HL-60/S4 treated with phorbol 12-myristate 13-acetate at 8.2 ng/mL for 4 days and 3 days (cell line): ENCODE measurements around the gene CACNB2.

ENCODE experiments used
- in situ Hi-C: fragments of 300-500 bp; cut with MboI; formaldehyde crosslinking; loops from 2 replicates; pipeline ENCODE4 v1.15.0; 2022; ENCODE audit warnings: low sequenced_read_pairs

CACNB2 gene

DNA sequence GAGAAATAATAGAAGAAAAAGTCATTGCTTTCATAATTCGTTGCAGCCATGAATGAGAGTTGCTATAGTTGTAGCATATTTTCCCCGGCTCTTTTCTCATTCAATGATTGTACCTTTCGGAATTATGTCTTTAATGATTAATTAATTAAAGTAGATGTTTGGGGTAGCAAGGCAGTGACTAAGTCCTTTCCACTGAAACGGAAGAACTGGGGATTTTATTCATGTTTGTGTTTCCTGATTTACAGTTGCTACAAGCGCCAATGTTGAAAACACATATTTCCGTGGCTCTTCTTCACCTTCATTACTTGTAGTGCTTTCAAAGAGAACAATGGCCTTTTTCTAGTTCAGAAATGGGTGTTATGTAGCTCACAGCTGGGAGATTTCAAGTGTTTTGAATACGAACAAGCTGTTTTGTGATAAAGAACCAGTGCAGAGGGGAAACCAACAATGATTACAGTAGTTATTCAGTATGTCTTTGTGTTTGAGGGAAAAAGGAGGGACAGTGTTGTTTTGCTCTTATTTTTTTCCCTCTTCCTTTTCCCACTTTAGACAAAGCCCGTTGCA lies 357.7 kb downstream of the CACNB2 start:
- in situ Hi-C loops = no loop called here

DNA sequence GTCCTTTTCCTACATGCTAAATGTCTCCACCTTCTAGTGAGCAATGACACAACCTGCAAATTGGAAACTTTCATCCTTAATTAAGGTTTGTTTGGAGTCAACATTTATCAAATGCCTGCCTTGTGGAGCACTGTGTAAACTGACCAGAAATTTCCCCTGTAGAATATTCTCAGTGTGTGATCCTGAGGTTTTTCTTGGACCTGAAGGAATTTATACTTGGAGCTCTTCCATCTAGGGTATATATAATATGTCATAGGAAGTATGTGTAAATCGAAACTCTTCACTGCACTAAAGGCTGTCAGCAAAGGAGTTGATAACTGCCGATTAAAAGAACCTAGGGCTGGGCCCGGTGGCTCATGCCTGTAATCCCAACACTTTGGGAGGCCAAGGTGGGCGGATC lies 358.8 kb downstream of the CACNB2 start:
- in situ Hi-C loops = no loop called here

DNA sequence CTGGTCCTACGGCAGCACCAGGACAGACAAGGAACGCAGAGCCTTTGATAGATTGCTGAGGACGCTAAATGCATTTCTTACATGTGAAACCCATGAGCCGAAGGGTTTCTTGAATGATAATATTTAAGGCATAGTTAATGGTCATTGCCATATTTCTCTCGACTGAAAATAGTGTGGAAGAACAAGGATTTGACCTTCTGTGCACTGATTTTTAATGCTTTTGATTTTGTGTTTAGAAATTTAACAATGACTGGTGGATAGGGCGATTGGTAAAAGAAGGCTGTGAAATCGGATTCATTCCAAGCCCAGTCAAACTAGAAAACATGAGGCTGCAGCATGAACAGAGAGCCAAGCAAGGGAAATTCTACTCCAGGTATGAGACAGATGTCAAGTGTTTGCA lies 360.4 kb downstream of the CACNB2 start:
- in situ Hi-C loops = no loop called here

DNA sequence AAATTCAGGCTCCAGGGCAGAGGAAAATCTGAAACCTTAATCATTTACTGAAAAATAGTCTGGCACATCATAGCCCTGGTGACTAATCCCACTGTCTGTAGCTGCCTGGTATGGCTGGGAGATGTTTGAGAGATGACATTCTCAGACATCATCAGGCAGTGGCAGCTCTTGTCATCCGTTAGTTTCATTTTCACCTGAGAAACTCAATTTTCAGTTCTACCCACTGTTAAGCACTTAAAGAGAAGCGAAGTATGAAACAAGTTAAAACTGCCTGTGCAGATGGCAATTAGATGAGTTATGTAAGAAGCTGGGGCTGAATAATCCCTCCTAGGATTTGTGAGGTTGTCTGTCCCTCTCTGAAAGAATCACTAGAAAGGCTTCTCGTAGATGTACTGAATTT lies 361.0 kb downstream of the CACNB2 start:
- in situ Hi-C loops = no loop called here

DNA sequence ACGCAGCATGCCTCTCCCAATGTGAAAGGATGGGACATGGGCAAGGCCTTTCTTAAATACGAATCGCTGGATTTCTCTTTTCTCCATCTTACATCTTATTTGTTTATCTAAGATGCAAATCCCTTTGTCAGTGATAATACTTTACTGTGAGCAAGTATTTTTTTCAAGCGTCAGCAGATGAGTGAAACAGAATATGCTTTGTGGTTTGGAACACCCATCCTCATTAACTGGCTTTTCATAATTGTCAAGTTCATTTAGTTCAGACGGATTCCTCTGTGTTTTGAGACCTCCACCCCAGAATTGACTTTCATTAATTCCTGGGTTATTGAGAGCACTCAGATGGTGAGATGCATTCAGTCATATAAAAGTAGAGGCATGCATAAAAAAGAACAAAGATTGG lies 361.4 kb downstream of the CACNB2 start:
- in situ Hi-C loops = no loop called here

DNA sequence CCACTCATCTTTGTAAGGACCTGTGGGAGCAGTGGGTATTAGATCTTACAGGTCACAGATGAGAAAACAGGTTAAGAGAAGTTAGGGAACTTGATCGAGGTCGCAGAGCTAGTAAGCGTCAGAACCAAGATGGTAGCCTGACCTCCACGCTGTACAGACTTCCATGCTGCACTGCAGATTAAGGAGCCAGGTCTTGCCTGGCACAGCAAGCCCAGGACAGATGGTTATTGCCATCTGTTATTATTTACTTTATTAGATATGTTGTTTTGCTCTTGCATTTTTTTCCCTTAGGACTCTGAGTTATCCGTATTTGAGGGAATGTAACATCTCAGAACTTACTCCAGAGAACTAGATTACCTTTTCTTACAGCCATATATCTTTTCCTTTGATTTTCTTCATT lies 363.9 kb downstream of the CACNB2 start:
- in situ Hi-C loops = no loop called here

DNA sequence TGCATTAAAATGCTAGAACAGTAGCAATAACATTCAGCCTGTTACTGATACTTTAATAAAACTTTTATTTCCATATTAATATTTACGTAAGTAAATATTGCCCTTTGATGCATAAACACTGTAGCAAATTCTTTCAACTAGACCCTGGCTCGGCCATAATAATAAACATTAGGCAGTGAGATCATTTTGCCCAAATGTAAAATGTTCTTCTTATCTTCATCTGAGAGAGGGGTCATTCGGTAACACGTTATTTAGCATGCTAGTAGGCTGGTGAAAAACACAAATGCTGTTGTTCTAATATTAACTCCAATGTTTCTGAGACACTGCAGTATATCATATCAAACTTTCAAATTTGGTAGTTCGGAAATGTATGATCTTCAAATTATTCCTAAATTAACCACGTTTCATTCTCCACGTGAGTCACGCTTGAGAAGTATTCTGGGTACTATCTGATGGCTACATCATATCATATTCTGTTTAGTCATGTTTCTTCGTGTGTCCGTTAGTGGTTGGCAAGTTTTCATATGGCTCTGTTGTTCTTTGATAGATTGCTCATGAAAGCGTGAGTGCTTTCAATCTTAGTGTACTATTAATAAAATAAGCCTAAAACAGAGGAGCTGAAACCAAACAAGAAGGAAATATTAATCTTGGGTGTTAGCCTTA lies 365.4 kb downstream of the CACNB2 start:
- in situ Hi-C loops = no loop called here

DNA sequence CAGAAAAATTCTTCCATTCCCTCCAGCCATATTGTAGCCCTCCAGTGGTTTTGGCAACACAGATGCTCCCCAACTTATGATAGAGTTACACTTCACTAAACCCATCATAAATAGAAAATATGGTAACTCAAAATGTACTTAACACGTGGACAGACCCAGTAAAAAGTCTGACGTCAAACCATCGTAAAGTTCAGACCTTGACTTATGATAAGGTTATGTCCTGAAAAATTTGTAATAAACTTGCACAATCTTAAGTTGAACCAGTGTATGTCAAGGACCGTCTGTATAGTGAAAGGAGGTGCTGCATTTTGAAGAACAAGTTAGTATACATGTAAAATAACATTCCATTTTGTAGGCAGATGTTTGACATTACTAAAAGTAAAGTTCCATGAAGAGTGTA lies 368.4 kb downstream of the CACNB2 start:
- in situ Hi-C loops = no loop called here

DNA sequence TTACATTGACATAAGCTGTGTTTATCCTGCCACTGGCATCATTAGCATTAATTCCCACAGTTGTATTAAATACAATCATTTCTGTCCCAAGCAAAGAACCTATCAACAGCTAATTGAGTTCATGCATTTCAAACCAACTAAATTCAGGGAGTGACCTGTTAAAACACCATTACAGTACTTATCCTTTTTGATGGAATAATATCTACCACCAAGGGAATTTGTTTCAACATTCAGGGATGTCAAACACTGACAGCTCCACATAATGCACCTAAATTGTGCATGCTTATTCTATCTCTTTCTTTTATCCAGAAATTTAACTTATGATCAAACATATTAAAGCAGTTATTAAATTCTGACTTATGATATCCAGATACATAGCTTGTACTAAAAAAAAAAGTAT lies 374.3 kb downstream of the CACNB2 start:
- in situ Hi-C loops = no loop called here

DNA sequence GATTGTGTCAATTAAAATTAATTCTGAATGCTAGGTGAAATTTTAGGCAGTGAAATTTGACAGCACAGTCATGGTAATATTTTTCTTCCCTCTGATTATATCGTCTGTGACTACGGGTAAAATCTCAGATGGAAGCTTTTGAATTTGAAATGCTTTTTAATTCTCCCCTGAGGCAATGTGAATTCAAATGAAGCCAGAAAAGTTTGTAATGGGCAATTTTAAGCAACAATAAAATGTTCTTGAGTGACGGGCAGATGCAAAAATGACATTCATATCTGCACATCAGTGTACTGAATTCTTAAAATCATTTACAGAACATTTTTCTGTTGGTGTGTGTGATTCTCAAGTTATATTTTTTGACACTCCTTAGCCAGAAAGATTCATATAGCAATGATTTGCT lies 376.6 kb downstream of the CACNB2 start:
- in situ Hi-C loops = no loop called here

DNA sequence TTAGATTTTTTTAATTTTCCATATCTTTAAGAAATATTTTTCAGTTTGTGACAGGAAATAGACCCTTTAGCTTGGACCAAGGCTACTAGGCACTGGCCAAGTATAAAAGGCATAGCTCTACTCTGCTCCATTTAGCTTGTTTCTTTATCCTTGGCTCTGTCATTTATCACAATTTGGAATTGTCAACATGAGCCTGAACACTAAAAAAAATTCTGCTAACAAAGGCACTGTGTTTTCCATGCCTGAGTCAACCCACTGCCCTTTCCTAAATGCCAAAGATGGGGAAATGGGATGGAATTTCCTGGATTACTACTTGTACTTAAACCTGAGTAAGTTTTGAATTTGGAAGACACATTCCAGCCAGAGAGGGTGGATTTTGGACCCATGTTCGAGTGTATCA lies 382.8 kb downstream of the CACNB2 start:
- in situ Hi-C loops = no loop called here

DNA sequence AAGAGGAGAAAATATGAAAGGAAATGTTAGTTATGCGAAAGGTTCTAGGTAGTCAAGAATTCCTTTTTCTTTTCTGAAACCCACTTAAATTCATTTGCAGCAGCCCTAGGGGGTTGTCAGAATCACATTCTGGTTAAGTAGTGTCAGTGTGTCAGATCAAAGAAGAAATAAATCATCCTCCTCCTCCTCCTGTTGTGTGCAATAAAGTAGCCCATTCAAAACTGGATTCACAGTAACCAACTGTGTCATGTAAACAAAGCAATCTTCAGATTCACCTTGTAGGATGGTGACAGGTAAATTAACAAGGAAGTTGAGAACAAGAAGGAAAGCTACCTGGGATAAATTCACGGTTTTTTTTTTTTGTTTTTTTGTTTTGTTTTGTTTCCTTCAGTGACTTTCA lies 383.6 kb downstream of the CACNB2 start:
- in situ Hi-C loops = no loop called here

DNA sequence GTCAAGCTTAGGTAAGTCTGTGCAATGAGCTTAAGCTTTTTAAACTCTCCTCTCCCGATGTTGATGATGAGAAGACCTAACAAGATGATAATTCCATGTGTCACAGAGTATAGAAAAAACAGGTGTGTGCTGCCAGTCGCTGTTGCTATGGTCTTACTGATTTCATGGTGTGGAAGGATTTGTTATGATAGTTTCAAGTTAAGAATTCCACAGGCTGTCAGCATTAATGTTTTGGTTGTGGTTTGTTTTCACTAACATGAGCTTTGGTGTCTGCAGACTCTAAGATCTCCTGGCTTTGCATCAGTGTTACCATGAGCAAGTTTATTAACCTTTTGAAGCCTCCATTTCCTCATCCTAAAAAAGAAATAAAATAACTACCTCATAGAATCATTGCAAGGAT lies 387.5 kb downstream of the CACNB2 start:
- in situ Hi-C loops = no loop called here

DNA sequence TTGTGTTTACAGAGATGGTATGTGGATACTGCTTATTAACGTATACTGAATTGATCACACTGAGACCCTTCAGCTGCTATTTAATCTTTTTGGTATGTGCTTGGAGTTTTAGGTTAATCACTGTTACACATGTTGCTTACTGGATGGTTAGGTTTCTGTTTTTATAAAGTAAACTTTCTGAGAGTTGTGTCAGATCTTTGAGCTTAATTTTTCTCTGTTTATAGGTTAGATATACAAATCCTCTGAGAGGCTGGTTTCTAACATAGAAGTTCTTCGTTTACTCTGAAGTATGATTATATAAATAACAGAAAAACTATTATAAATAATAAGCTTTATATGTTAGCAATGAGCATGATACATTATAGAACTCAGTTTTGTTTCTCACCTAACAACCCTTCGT lies 388.1 kb downstream of the CACNB2 start:
- in situ Hi-C loops = no loop called here

DNA sequence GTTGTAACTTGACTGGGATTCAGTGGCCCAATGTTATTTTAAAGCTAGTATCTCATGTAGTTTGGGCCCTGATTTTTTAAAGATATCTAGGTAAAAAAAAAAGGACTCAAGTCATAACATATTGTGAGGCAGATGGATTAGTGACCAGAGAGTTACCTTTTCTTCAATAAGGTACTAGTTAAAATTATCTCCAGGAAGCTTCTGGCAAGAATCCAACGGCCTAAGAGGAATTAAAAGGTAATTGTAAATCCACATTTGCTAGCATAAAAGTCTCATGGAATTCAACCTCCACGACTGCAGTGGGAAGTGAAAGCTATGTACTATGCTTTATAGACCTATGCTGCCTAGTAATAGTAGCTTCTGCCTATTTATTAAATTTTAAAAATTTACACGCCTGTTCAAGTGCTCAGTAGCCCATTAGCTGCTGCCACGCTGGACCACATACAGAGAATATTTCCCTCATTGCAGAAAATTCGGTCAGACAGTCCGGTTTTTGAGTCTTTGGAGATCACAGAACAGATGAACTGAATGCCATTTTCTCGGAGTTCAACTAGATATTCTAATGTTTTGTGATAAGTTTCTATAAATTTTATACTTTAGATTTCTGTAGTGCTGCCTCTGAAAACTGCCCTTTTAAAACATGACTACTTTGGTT lies 392.8 kb downstream of the CACNB2 start:
- in situ Hi-C loops = no loop called here

DNA sequence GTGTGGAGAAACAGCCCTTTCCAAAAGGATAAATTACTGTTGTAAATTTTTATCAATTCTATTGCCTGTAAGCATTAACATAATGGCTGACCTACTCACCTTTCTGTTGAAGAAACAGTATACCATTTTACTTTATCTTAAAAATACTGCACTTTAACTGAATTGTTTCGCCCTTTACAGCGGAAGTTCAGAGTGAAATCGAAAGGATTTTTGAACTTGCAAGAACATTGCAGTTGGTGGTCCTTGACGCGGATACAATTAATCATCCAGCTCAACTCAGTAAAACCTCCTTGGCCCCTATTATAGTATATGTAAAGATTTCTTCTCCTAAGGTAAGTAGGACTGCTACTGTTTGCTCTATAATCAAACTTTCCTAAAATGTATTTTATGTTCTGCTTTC lies 393.7 kb downstream of the CACNB2 start:
- in situ Hi-C loops = no loop called here

DNA sequence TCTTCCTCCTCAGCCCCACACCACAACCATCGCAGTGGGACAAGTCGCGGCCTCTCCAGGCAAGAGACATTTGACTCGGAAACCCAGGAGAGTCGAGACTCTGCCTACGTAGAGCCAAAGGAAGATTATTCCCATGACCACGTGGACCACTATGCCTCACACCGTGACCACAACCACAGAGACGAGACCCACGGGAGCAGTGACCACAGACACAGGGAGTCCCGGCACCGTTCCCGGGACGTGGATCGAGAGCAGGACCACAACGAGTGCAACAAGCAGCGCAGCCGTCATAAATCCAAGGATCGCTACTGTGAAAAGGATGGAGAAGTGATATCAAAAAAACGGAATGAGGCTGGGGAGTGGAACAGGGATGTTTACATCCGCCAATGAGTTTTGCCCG lies 399.1 kb downstream of the CACNB2 start:
- in situ Hi-C loops = no loop called here

DNA sequence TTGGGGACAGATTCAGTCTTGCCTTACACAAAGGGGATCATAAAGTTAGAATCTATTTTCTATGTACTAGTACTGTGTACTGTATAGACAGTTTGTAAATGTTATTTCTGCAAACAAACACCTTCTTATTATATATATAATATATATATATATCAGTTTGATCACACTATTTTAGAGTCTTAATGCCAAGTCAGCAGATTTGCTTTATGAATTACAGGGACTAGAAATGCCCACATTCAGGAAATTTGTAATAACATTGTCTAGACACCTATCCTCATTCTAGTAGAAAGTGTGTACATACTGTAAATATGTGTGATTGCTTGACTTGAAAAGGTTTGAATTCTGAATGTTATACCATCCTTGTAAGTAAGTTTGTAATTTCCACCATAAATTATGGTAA lies 400.0 kb downstream of the CACNB2 start:
- in situ Hi-C loops = no loop called here

DNA sequence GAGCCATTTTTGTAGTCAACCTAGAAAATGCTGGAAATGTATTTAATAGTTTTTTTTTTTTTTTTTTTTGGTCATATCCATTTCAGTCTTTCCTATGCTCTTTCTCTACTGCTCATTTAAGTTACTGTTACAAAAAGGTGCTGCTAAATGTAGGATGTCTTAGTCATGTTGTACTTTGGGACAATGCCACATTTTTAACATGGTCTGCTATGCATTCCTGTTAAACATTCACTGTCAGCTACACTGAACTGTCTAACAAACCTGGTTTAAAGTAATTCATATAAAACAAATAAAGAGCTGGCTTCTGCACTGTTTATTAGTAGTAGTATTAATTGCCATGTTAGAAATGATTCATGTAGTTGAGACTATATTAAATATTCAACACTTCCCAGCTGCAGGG lies 402.6 kb downstream of the CACNB2 start:
- in situ Hi-C loops = no loop called here

DNA sequence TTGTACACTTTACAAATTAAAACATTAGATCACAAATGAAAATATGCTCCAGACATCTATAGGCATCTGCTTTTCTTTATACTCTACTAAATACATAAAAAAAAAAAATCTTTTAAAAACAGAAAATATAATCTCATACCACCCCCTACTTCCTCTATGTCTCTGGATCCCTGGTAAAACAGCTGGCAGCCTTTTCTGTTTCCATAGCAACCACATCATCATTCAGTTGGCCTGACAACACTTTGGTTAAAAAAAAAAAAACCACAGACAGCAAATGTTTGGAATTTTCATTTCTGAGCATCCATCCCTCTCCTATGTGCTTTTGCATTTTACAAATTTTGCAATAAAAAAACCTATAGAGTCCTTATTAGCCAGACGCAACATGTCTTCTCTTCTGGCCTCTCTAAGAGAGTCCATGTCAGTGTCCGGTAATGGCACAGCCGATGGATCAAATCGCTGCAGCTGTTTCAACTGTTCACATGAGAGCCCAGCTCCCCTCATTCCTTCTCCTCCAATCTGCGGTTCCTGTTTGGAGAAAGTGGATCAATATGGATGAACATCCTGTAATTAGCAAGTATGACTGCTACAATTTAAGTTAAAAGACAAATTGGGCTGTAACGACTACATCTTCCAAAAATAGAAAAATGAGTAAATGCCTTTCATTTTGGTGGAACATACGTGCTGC lies 405.5 kb downstream of the CACNB2 start:
- in situ Hi-C loops = no loop called here

DNA sequence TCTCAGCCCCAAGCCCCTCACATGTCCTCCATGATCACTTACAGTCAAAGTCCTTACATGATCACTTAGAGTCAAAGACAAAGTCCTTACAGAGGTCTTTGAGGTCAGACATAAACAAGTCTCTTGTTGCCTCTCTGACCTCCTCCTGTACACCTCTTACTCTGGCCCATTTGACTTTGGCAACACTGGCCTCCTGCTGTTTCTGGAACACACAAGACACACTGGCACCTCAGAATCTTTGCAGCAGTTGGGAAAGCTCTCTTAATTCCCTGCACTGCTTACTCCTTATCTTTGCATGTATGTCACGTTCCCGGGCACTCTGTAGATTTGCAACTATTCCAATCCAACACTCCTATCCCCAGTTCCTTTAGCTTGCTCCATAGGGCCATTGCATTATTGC lies 408.9 kb downstream of the CACNB2 start:
- in situ Hi-C loops = no loop called here

DNA sequence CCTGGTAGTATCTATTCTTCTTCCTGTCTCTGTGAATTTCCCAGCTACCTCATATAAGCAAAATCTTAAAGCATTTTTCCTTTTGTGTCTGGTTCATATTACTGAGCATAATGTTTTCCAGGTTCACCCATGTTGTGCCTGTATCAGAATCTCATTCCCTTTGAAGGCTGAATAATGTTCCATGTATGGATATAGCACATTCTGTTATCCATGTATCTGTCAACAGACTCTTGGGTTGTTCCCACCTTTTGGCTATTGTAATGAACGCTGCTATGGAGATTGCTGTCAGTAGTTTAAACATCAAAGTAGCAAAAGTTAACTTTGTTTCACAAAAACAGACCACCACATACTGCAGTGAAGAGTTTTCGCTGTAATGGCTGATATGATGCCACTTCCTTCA lies 411.2 kb downstream of the CACNB2 start:
- in situ Hi-C loops = no loop called here
